ENCODE measurements around the gene GTF2F1. TPM values are rescaled to one million over a fixed set of nuclear protein-coding genes. Genes with fewer than 3 reads are reported as not detected.

The GTF2F1 gene
- polyA plus RNA-seq, 1 donor = 99.4 TPM

DNA sequence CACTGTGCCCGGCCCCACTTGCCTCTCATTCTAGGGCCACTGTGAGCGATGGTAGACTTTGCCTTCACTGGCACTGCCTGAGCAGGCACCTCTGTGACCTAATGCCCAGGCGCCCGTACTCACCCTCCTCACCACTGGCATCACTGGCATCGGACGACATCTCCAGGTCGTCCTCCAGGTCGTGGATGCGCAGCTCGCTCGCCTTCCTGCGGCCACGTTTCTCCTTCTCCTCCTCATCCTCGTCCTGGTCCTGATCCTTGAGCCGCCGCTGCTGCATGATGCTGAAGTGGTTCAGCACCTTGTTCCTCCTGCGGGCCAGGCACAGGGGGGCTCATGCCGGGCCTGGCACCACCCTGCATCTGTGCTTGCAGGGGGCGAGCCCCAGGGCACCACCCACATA, 9.8 kb downstream of the GTF2F1 start:
- Histone ChIP-seq H3K4me1 (ENCODE audit: control insufficient read depth, insufficient read depth, low read length) (no peaks in the 10 kb centered on the region), H3K27me3 (ENCODE audit: control insufficient read depth, insufficient read depth, low read length) (no peaks in the 10 kb centered on the region), H3K36me3 (ENCODE audit: control insufficient read depth, insufficient read depth, low read length) (peaks cover 74% of the 10 kb centered on the region), H3K27ac (ENCODE audit: low read length) (no peak overlapping the region), H3K9me3 (ENCODE audit: control insufficient read depth, low read depth, low read length) (peaks cover 12% of the 10 kb centered on the region), H3K4me3 (ENCODE audit: low read length) (no peak overlapping the region)
- 93% methylated on average over 10 of the region's 19 CpGs for WGBS (ENCODE audit: insufficient coverage, low lambda C conversion rate)
- DNase-seq = no peak

DNA sequence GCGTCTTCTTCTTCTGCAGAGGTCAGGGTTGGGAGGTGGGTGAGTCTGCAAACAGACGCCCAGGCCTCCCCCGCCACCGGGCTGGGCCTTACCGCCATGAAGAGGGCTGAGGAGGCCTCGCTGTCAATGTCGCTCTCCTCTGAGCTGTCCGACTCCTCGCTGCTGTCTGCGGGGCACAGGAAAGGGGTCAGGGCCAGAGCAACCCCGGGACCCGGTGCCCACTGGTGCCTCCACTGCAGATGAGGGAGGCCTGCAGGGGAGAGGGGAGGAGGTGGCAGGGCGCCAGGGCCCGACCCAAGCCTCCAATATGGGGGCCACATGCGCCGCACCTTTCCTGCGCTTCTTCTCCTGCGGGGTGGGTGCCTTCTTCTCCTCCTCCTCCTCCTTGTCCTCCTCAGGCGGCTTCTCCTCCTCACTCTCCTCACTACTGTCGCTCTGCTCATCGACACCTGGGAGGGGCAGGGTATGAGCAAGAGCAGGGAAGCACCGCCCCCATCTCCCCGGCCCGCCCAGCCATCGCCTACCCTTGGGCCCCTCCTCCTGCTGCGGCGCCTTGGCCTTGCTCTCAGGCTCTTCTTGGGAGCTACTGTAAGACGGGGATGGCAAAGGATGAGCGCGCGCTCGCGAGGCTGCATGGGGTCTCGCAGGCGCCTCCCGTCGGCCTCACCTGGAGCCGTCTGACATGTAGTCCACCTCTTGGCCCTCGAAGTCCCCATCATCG, 11.8 kb downstream of the GTF2F1 start:
- H3K36me3 ChIP-seq (ENCODE audit: control insufficient read depth, insufficient read depth, low read length) = peaks cover 59% of the 10 kb centered on the region
- no CpG with 5 or more reads among the region's 40 CpGs for WGBS (ENCODE audit: insufficient coverage, low lambda C conversion rate)
- no peaks in the 10 kb centered on the region for H3K4me1 ChIP-seq (ENCODE audit: control insufficient read depth, insufficient read depth, low read length)
- no peaks in the 10 kb centered on the region for H3K27me3 ChIP-seq (ENCODE audit: control insufficient read depth, insufficient read depth, low read length)
- no peak overlapping the region for H3K4me3 ChIP-seq (ENCODE audit: low read length)
- no peak overlapping the region for H3K27ac ChIP-seq (ENCODE audit: low read length)
- H3K9me3 ChIP-seq (ENCODE audit: control insufficient read depth, low read depth, low read length) = peaks cover 12% of the 10 kb centered on the region
- DNase-seq = peak in 1 of 2 donors; percentile 58

DNA sequence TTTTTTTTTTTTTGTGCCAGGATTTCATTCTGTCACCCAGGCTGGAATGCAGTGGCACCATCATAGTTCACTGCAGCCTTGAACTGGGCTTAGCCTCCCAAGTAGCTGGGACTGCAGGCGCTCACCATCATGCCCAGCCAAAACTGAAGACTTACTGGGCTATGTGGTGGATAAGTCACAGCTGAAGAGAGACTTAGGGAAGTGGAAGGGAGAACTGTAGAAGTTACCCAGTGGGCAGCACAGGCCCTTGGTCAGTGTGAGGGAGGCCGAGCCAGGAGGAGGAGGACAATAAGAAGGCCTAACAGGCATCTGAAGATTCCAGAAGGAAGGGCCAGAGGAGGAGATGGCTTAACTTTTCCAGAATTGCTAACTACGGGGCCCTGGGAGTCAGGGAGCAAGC, 13.2 kb downstream of the GTF2F1 start:
- WGBS (ENCODE audit: insufficient coverage, low lambda C conversion rate) = 83% methylated on average over 1 of the region's 3 CpGs
- Histone ChIP-seq H3K36me3 (ENCODE audit: control insufficient read depth, insufficient read depth, low read length) (peaks cover 59% of the 10 kb centered on the region), H3K9me3 (ENCODE audit: control insufficient read depth, low read depth, low read length) (peaks cover 12% of the 10 kb centered on the region)

DNA sequence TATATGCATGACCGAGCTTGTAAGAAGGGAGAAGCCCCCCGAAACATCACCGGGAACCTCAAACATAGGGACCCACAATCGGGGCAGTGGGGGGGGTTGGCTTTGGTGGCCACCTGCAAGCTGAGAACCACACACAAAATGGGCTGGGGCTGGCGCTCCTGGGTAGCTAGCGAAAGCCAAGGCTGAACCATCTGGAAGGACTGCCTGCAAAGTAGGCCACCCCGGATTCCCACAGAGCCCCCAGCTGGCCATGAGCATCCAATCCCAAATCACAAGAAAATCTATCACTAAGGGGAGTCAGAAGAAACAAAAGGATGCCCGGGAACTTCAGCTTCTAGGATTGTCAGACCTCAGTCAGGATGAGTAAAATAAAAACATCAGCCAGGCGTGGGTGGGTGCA, 14.5 kb downstream of the GTF2F1 start:
- Histone ChIP-seq H3K9me3 (ENCODE audit: control insufficient read depth, low read depth, low read length) (peaks cover 12% of the 10 kb centered on the region), H3K4me3 (ENCODE audit: low read length) (no peak overlapping the region), H3K36me3 (ENCODE audit: control insufficient read depth, insufficient read depth, low read length) (peaks cover 60% of the 10 kb centered on the region), H3K27me3 (ENCODE audit: control insufficient read depth, insufficient read depth, low read length) (no peaks in the 10 kb centered on the region), H3K4me1 (ENCODE audit: control insufficient read depth, insufficient read depth, low read length) (peaks cover 5% of the 10 kb centered on the region), H3K27ac (ENCODE audit: low read length) (no peak overlapping the region)
- DNase-seq = no peak
- 100% methylated on average over 1 of the region's 9 CpGs for WGBS (ENCODE audit: insufficient coverage, low lambda C conversion rate)

More for the DNA sequence above, 13.2 kb downstream of the GTF2F1 start:
- no peak for DNase-seq
- Histone ChIP-seq H3K27ac (ENCODE audit: low read length) (no peak overlapping the region), H3K4me1 (ENCODE audit: control insufficient read depth, insufficient read depth, low read length) (no peaks in the 10 kb centered on the region), H3K4me3 (ENCODE audit: low read length) (no peak overlapping the region), H3K27me3 (ENCODE audit: control insufficient read depth, insufficient read depth, low read length) (no peaks in the 10 kb centered on the region)

DNA sequence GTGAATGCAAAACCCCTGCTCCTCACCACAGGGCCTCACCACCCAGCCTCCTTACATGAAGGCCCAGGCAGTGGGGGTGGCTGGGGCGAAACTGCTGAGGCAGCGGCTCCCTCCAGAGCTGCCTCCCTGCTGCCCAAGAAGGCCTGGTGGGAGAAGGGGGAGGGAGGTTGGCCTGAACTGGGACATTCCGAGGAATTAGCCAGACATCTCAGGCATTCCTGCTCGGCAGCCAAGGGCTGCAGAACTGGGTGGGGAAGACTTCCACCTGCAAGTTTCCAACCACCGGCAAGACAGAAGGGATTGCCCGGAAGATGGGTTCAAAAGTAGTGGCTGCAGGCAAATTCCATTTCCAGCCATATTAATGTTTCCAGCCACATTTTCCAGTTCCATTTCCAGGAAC, 14.9 kb downstream of the GTF2F1 start:
- no CpG with 5 or more reads among the region's 6 CpGs for WGBS (ENCODE audit: insufficient coverage, low lambda C conversion rate)
- Histone ChIP-seq H3K27ac (ENCODE audit: low read length) (no peak overlapping the region), H3K36me3 (ENCODE audit: control insufficient read depth, insufficient read depth, low read length) (peaks cover 56% of the 10 kb centered on the region), H3K4me1 (ENCODE audit: control insufficient read depth, insufficient read depth, low read length) (peaks cover 5% of the 10 kb centered on the region), H3K4me3 (ENCODE audit: low read length) (no peak overlapping the region), H3K9me3 (ENCODE audit: control insufficient read depth, low read depth, low read length) (peaks cover 12% of the 10 kb centered on the region), H3K27me3 (ENCODE audit: control insufficient read depth, insufficient read depth, low read length) (no peaks in the 10 kb centered on the region)
- DNase-seq = no peak

DNA sequence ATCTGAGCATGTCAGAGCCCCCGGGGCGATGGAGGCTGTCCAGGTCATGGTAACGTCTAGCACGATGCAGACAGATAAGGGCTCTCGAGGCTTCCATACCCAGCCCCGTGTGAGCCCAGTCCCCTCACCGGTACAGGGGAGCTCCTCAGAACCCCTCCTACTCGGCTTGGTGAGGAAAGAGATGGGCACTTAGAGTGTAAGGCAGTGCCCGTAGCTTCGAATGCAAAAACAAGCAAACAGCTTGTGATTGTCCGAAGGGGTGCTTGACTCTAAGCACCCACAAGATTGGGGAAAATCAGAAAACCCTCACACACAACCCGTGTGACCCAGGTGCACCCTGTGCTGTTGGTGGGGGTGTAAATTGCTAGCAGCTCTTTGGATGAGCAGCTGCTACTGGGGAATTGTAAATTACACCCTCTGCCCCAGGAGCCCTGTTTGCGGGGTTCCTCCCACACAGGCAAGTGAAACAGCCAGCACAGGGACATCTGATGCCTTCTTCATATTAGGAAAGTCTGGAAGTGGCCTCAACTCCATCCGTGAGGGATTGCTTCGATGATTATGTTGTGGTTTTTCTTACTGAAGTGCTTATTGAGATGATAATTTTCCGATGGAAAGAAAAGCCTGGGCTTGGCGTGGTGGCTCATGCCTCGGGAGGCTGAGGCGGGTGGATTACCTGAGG, 16.3 kb downstream of the GTF2F1 start:
- Histone ChIP-seq H3K27me3 (ENCODE audit: control insufficient read depth, insufficient read depth, low read length) (no peaks in the 10 kb centered on the region), H3K4me3 (ENCODE audit: low read length) (no peak overlapping the region), H3K4me1 (ENCODE audit: control insufficient read depth, insufficient read depth, low read length) (peaks cover 5% of the 10 kb centered on the region), H3K27ac (ENCODE audit: low read length) (no peak overlapping the region), H3K9me3 (ENCODE audit: control insufficient read depth, low read depth, low read length) (peaks cover 11% of the 10 kb centered on the region), H3K36me3 (ENCODE audit: control insufficient read depth, insufficient read depth, low read length) (peaks cover 45% of the 10 kb centered on the region)
- no peak for DNase-seq
- 93% methylated on average over 6 of the region's 19 CpGs for WGBS (ENCODE audit: insufficient coverage, low lambda C conversion rate)

DNA sequence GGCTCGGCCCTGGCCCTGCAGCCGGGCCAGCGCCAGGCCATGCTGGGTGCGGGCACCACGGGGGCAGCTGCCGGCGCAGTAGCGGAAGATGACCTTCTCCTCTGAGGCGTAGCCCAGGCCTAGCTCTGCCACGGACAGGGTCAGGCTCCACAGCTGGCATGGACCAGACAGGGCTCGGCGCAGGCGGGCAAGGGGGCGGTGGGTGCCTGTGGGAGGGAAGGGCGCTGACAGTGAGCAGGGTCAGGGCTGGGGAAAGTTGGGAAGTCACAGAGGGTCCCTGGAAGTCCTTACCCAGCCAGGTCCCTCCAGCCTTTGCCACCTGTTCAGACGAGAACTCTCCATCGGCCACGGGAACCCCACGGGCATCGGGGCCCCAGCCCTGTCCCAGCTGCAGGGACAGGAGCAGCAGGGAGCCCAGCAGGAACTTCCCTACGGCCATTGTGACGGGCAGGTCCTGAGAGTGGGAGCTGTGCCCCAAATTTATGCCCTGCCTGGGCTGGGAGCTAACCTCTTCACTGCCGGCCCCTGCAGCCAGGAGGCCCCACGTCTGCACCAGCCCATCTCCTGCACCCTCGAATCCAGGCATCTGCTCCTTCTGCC, 17.5 kb downstream of the GTF2F1 start, which contains the start of gene PSPN:
PSPN (minus strand) TSS at position 523 of the 600 bp plus-strand sequence; CDS start at position 439, 84 bp downstream.
- no CpG with 5 or more reads among the region's 25 CpGs for WGBS (ENCODE audit: insufficient coverage, low lambda C conversion rate)
- H3K36me3 ChIP-seq (ENCODE audit: control insufficient read depth, insufficient read depth, low read length) = peaks cover 33% of the 10 kb centered on the region
- peaks cover 5% of the 10 kb centered on the region for H3K4me1 ChIP-seq (ENCODE audit: control insufficient read depth, insufficient read depth, low read length)
- H3K27me3 ChIP-seq (ENCODE audit: control insufficient read depth, insufficient read depth, low read length) = no peaks in the 10 kb centered on the region
- DNase-seq = no peak
- H3K4me3 ChIP-seq (ENCODE audit: low read length) = no peak within 1 kb of the TSS
- H3K9me3 ChIP-seq (ENCODE audit: control insufficient read depth, low read depth, low read length) = peaks cover 2% of the 10 kb centered on the region
- H3K27ac ChIP-seq (ENCODE audit: low read length) = no peak within 1 kb of the TSS

DNA sequence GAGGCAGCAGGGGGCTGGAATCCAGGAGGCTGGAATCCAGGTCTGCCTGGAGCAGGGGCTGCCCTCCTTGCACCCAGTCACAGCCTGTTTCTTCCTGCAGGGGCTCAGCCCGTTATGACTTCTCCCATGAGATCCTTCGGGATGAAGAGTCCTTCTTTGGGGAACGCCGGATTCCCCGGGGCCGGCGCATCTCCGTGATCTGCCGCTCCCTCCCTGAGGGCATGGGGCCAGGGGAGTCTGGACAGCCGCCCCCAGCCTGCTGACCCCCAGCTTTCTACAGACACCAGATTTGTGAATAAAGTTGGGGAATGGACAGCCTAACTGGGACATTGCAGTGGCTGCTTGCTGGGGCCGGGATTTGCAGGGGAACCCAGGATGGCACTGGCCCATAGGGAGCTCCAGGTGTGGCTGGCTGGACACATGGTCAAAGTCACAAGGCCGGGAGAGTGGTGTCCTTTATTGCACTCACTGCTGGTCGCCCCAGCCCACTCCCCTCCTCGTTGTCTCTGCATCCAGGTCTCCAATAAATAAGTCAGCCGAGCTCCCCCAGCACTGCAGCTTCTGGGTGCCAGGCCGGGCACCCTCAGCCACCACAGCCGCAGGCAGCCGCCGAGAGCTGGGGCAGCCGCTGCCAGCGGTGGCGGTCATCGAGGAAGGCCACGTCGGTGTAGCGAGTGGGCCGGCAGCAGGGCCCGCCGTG, 18.1 kb downstream of the GTF2F1 start:
- no peak overlapping the region for H3K4me3 ChIP-seq (ENCODE audit: low read length)
- peaks cover 5% of the 10 kb centered on the region for H3K4me1 ChIP-seq (ENCODE audit: control insufficient read depth, insufficient read depth, low read length)
- H3K36me3 ChIP-seq (ENCODE audit: control insufficient read depth, insufficient read depth, low read length) = peaks cover 27% of the 10 kb centered on the region
- H3K27ac ChIP-seq (ENCODE audit: low read length) = no peak overlapping the region
- H3K27me3 ChIP-seq (ENCODE audit: control insufficient read depth, insufficient read depth, low read length) = no peaks in the 10 kb centered on the region
- no peak for DNase-seq
- no peaks in the 10 kb centered on the region for H3K9me3 ChIP-seq (ENCODE audit: control insufficient read depth, low read depth, low read length)
- no CpG with 5 or more reads among the region's 29 CpGs for WGBS (ENCODE audit: insufficient coverage, low lambda C conversion rate)

DNA sequence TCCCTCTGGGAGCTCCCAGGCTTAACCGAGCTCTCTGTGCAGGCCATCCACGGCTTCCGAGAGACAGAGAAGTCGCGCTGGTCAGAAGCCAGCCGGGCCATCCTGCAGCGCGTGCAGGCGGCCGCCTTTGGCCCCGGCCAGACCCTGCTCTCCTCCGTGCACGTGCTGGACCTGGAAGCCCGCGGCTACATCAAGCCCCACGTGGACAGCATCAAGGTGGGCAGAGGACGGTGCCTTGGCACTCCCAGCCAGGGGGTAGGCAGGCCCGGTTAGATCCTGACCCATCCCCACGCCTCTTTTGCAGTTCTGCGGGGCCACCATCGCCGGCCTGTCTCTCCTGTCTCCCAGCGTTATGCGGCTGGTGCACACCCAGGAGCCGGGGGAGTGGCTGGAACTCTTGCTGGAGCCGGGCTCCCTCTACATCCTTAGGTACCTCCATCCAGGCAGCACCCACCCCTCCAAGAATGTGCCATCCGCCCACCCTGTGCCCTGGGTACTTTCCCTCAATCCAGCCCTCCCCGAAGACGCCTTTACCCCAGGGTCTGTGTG, 18.7 kb downstream of the GTF2F1 start:
- Histone ChIP-seq H3K27me3 (ENCODE audit: control insufficient read depth, insufficient read depth, low read length) (no peaks in the 10 kb centered on the region), H3K27ac (ENCODE audit: low read length) (peak overlapping the region; percentile 74), H3K36me3 (ENCODE audit: control insufficient read depth, insufficient read depth, low read length) (peaks cover 25% of the 10 kb centered on the region), H3K9me3 (ENCODE audit: control insufficient read depth, low read depth, low read length) (no peaks in the 10 kb centered on the region), H3K4me3 (ENCODE audit: low read length) (peak overlapping the region; percentile 50), H3K4me1 (ENCODE audit: control insufficient read depth, insufficient read depth, low read length) (peaks cover 5% of the 10 kb centered on the region)
- no peak for DNase-seq
- no CpG with 5 or more reads among the region's 29 CpGs for WGBS (ENCODE audit: insufficient coverage, low lambda C conversion rate)

DNA sequence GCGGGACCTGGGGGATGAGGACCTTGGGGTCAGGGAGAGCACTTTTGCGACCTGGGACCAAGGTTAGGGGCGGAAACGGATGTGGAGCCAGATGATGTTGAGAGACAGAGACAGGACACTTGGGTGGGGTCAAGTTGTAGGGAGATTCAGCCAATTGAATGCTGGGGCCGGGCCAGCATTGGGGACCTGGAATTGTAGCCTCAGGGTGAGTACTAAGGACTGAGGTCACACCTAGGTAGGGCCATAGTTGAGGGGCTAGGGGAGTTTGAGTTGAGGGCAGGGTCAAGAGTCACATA, 19.2 kb downstream of the GTF2F1 start:
- no peaks in the 10 kb centered on the region for H3K27me3 ChIP-seq (ENCODE audit: control insufficient read depth, insufficient read depth, low read length)
- WGBS (ENCODE audit: insufficient coverage, low lambda C conversion rate) = no CpG with 5 or more reads among the region's 5 CpGs
- DNase-seq = no peak
- no peaks in the 10 kb centered on the region for H3K9me3 ChIP-seq (ENCODE audit: control insufficient read depth, low read depth, low read length)
- peaks cover 5% of the 10 kb centered on the region for H3K4me1 ChIP-seq (ENCODE audit: control insufficient read depth, insufficient read depth, low read length)
- H3K4me3 ChIP-seq (ENCODE audit: low read length) = peak overlapping the region; percentile 50
- peak overlapping the region; percentile 74 for H3K27ac ChIP-seq (ENCODE audit: low read length)
- H3K36me3 ChIP-seq (ENCODE audit: control insufficient read depth, insufficient read depth, low read length) = peaks cover 27% of the 10 kb centered on the region

Data from large intestine (tissue), 3 donors.